K562 (cell line): ENCODE data around the gene VSIG10. TPM values are rescaled to one million over a fixed set of nuclear protein-coding genes. Genes with fewer than 3 reads are reported as not detected.
A peak's percentile ranks its signal among the peaks of the same experiment; 100 is the strongest.

Experiments
- FOXA1 ChIP-seq: fragments of 450-650 bp; IDR thresholded peaks from 2 replicates; pipeline ENCODE4 v1.6.1; 2016; ENCODE audit warnings: mild to moderate bottlenecking, borderline replicate concordance
- GABPB1 ChIP-seq: sonication (generic); formaldehyde crosslinking; IDR thresholded peaks from 2 replicates; pipeline ENCODE4 v1.8.0; 2022; ENCODE audit warnings: mild to moderate bottlenecking, missing genetic modification reagents
- HDAC2 ChIP-seq: fragments of 450-650 bp; IDR thresholded peaks from 2 replicates; pipeline ENCODE4 v1.6.1; 2016; ENCODE audit warnings: mild to moderate bottlenecking
- POLR2AphosphoS2 ChIP-seq: IDR thresholded peaks from 2 replicates; pipeline ENCODE4 v1.6.1; 2012; ENCODE audit warnings: low read length, improper control_type of control experiment
- POLR2AphosphoS5 ChIP-seq: IDR thresholded peaks from 2 replicates; pipeline ENCODE4 v1.6.1; 2011; ENCODE audit warnings: mild to moderate bottlenecking, low read depth, low read length, moderate library complexity; ENCODE audit not compliant: control insufficient read depth, insufficient read depth
- RBM14 ChIP-seq: fragments of 200-400 bp; formaldehyde crosslinking; IDR thresholded peaks from 2 replicates; pipeline ENCODE4 v1.6.1; 2018; ENCODE audit warnings: low read depth, mild to moderate bottlenecking, low read length, moderate library complexity, borderline replicate concordance; ENCODE audit not compliant: insufficient read depth
- RUNX1 ChIP-seq: sonication (generic); IDR thresholded peaks from 2 replicates; pipeline ENCODE4 v1.6.1; 2016; ENCODE audit warnings: antibody characterized with exemption, low read depth
- ZFP30 ChIP-seq: fragments of 250-450 bp; sonication (Bioruptor Pico); IDR thresholded peaks from 2 replicates; pipeline ENCODE4 v1.8.0; 2022; ENCODE audit warnings: moderate library complexity, mild to moderate bottlenecking, inconsistent platforms, borderline replicate concordance
- ZNF197 ChIP-seq: fragments of 200-800 bp; sonication (Bioruptor generic); IDR thresholded peaks from 2 replicates; pipeline ENCODE4 v1.6.1; 2016; ENCODE audit warnings: low read depth, missing genetic modification characterization, missing compliant biosample characterization
- polyA plus RNA-seq, 8 experiments: library from polyadenylated mRNA; depleted of rRNA in 4 of 8; stranded (reverse) in 5 of 8; unstranded in 3 of 8; fragments of >200 nt; fragmentation: Nextera tagmentation in 2 of 8; fragmentation: Illumina TruSeq in 1 of 8; extraction: Ambion mirVana in 2 of 8; extraction: Trizol in 1 of 8; gene quantifications; 2 replicates each; pipeline versions ENCODE4 v1.2.1 to v1.2.3, GENCODE V29; 2011 to 2014; ENCODE audit warnings: inconsistent platforms in 1 of 8, missing spikeins in 1 of 8
- total RNA-seq, 7 experiments: library from RNA; depleted of rRNA in 6 of 7; stranded (reverse); fragments of >200 nt in 6 of 7; fragmentation: Illumina TruSeq in 2 of 7; extraction: Trizol in 2 of 7; gene quantifications; 2 replicates each; pipeline versions ENCODE4 v1.2.1 to v1.2.3, GENCODE V29; 2011 to 2021; ENCODE audit warnings: low replicate concordance in 1 of 7
- TF ChIP-seq, protein P1 (sequence below), 3 experiments: fragments of 200-800 bp in 1 of 3; sonication (Bioruptor generic) in 1 of 3; sonication (generic) in 1 of 3; formaldehyde crosslinking in 1 of 3; IDR thresholded peaks; 2 replicates each; pipeline versions ENCODE4 v1.6.1 to v1.8.0; 2016 to 2022; ENCODE audit warnings: mild to moderate bottlenecking in 2 of 3, missing compliant biosample characterization in 2 of 3, missing genetic modification characterization in 2 of 3, missing genetic modification reagents in 1 of 3
- TF ChIP-seq, protein P2 (sequence below): fragments of 250-450 bp; sonication (Bioruptor Pico); IDR thresholded peaks from 2 replicates; pipeline ENCODE4 v1.5.0; 2021; ENCODE audit warnings: mild to moderate bottlenecking, moderate library complexity
- TF ChIP-seq, protein P3 (sequence below): sonication (generic); formaldehyde crosslinking; IDR thresholded peaks from 2 replicates; pipeline ENCODE4 v1.8.1; 2023; ENCODE audit warnings: mild to moderate bottlenecking, missing genetic modification reagents
- TF ChIP-seq, protein P4 (sequence below): sonication (generic); formaldehyde crosslinking; IDR thresholded peaks from 2 replicates; pipeline ENCODE4 v1.8.1; 2023; ENCODE audit warnings: missing genetic modification reagents, mild to moderate bottlenecking, borderline replicate concordance

The VSIG10 gene
- total and polyA plus RNA-seq, 9 of the 15 experiments (the other 6 are each of a cell fraction or from before 2014, with no cell fraction given) = 4.1 to 8.8 (median 4.7) TPM

DNA sequence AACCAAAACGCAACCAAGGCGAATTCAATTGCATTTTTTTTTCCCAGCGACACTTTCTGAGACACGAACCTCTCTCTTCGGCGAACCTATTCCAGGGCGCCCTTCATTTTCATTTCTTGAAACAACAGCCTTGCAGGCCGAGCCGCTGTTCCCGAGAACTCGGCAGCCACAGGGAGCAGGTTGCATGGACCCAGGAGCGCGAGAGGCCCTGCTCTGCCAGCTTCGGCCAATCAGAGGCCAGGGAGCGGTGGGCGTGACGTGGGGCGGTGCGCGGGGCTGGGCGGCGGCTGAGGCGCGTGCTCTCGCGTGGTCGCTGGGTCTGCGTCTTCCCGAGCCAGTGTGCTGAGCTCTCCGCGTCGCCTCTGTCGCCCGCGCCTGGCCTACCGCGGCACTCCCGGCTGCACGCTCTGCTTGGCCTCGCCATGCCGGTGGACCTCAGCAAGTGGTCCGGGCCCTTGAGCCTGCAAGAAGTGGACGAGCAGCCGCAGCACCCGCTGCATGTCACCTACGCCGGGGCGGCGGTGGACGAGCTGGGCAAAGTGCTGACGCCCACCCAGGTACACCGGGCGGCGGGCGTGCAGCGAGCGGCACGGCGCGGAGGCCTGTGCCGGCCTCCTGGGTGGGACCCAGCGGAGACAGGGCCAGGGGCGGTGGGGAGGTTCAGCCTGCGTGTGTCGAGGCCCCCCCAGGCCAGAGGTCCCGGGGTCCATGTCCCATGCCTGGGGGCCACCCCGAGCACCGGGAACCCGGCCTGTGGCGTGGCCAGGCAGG, 32.2 kb upstream of the VSIG10 start, which contains the start of gene PEBP1 (continued):
- TF ChIP-seq, protein P1, sequence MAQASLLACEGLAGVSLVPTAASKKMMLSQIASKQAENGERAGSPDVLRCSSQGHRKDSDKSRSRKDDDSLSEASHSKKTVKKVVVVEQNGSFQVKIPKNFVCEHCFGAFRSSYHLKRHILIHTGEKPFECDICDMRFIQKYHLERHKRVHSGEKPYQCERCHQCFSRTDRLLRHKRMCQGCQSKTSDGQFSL (CRISPR knock-in tag; IDR thresholded peaks at IDR 0.05) = peak; percentile 86
- TF ChIP-seq, protein P1 (tag; IDR thresholded peaks at IDR 0.05) = no peak
- no peak for TF ChIP-seq POLR2AphosphoS2
- TF ChIP-seq ZNF197 (CRISPR knock-in tag) = no peak
- 0 out of 2 replicates have a peak, but pooled peaks have one; percentile 21 for TF ChIP-seq HDAC2
- no peak for TF ChIP-seq RBM14
- TF ChIP-seq FOXA1 = no peak
- TF ChIP-seq, protein P2, sequence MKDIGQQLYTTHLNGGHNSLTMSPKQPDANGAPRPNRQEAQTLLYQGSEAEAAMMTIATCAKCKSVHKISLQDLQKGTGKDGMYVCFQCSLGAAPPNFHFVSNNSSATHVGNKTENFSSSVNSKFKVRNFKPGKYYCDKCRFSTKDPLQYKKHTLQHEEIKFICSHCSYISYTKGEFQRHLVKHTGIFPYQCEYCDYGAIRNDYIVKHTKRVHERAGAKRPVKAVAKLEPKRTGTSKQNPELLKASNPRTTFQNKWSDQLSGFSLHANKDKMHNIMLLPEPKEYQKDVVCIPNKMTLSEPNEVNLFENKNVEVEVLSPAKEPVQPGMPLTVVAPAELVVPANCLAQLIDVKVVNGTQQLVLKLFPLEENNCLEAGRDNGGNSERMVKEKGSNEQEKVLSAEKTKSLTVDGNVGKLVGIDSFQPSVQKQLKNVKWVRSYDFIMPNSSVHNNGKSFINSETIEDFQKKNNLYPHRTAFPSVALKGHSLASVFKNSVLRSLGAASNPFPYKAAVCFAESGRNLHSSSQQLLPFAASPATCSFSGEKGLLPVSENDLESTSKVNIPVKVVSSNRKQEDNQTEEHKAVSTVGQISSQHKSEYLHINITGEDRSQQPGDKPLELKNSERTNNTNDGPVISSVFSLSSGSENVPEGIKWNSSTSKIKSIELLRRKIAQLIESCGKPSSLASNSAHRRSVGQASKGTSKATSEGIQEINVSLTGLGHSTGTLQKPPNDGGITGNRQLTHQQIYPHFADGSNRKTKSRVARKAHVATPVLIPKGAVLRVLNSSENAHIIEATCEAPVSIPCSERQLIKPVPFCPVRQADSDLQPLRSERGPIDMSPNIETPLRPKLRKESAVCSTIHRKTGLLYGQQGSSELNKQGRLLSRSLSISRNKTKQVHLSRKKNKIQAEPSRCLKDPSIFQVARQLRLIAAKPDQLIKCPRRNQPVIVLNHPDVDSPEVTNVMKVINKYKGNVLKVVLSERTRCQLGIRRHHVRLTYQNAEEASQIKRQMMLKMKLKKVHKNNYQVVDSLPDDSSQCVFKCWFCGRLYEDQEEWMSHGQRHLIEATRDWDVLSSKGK = no peak
- TF ChIP-seq, protein P3, sequence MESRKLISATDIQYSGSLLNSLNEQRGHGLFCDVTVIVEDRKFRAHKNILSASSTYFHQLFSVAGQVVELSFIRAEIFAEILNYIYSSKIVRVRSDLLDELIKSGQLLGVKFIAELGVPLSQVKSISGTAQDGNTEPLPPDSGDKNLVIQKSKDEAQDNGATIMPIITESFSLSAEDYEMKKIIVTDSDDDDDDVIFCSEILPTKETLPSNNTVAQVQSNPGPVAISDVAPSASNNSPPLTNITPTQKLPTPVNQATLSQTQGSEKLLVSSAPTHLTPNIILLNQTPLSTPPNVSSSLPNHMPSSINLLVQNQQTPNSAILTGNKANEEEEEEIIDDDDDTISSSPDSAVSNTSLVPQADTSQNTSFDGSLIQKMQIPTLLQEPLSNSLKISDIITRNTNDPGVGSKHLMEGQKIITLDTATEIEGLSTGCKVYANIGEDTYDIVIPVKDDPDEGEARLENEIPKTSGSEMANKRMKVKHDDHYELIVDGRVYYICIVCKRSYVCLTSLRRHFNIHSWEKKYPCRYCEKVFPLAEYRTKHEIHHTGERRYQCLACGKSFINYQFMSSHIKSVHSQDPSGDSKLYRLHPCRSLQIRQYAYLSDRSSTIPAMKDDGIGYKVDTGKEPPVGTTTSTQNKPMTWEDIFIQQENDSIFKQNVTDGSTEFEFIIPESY (CRISPR knock-in tag) = peak; percentile 45; the same call in 1 of the 2 replicates
- 0 out of 2 replicates have a peak, but pooled peaks have one; percentile 62 for TF ChIP-seq GABPB1 (CRISPR knock-in tag)
- TF ChIP-seq POLR2AphosphoS5 = 0 out of 2 replicates have a peak, but pooled peaks have one; percentile 58
- TF ChIP-seq ZFP30 (CRISPR knock-in tag) = no peak
- no peak for TF ChIP-seq RUNX1
- TF ChIP-seq, protein P4, sequence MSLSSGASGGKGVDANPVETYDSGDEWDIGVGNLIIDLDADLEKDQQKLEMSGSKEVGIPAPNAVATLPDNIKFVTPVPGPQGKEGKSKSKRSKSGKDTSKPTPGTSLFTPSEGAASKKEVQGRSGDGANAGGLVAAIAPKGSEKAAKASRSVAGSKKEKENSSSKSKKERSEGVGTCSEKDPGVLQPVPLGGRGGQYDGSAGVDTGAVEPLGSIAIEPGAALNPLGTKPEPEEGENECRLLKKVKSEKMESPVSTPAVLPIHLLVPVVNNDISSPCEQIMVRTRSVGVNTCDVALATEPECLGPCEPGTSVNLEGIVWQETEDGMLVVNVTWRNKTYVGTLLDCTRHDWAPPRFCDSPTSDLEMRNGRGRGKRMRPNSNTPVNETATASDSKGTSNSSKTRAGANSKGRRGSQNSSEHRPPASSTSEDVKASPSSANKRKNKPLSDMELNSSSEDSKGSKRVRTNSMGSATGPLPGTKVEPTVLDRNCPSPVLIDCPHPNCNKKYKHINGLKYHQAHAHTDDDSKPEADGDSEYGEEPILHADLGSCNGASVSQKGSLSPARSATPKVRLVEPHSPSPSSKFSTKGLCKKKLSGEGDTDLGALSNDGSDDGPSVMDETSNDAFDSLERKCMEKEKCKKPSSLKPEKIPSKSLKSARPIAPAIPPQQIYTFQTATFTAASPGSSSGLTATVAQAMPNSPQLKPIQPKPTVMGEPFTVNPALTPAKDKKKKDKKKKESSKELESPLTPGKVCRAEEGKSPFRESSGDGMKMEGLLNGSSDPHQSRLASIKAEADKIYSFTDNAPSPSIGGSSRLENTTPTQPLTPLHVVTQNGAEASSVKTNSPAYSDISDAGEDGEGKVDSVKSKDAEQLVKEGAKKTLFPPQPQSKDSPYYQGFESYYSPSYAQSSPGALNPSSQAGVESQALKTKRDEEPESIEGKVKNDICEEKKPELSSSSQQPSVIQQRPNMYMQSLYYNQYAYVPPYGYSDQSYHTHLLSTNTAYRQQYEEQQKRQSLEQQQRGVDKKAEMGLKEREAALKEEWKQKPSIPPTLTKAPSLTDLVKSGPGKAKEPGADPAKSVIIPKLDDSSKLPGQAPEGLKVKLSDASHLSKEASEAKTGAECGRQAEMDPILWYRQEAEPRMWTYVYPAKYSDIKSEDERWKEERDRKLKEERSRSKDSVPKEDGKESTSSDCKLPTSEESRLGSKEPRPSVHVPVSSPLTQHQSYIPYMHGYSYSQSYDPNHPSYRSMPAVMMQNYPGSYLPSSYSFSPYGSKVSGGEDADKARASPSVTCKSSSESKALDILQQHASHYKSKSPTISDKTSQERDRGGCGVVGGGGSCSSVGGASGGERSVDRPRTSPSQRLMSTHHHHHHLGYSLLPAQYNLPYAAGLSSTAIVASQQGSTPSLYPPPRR (CRISPR knock-in tag) = no peak
